Common myeloid progenitor, CD34-positive (primary cell): ENCODE data around the gene PPM1H.
"Not testable (repeated sequence)": the region's sequence is repeated elsewhere in the genome, so short reads cannot be mapped to it uniquely, and the experiment has no call there.

Source experiments
- CTCF ChIA-PET: fragments of 350-600 bp; sonication (Branson Sonifier 250); formaldehyde crosslinking; loops from one replicate; lab custom pipeline; 2021; ENCODE audit warnings: antibody characterized with exemption; lab: Charles Lee
- POLR2A ChIA-PET: fragments of 350-600 bp; sonication (Branson Sonifier 250); formaldehyde crosslinking; loops from one replicate; lab custom pipeline; 2021; ENCODE audit warnings: antibody characterized with exemption; lab: Charles Lee
- DNase-seq, 3 donors: peaks; one replicate each; pipeline versions ENCODE4 v3.0.0 to v3.0.0-alpha.2; 2013
- H3K27ac ChIP-seq, 2 experiments: 1 replicate in 1 of 2; 2 replicates in 1 of 2; pipeline ENCODE4 v1.7.0; 2013; ENCODE audit warnings: inconsistent platforms in 2 of 2, low read length in 2 of 2, mild to moderate bottlenecking in 2 of 2, low read depth in 1 of 2, moderate library complexity in 1 of 2; ENCODE audit not compliant: severe bottlenecking in 2 of 2, insufficient read depth in 1 of 2, poor library complexity in 1 of 2
- H3K27me3 ChIP-seq, 5 experiments: replicated peaks in 2 of 5; 1 replicate in 3 of 5; 2 replicates in 2 of 5; pipeline versions ENCODE4 v1.6.1 to v1.7.0; 2013; ENCODE audit warnings: low read length in 4 of 5, mild to moderate bottlenecking in 2 of 5, moderate library complexity in 2 of 5, inconsistent platforms in 1 of 5; ENCODE audit not compliant: insufficient read depth in 5 of 5, control insufficient read depth in 4 of 5
- H3K36me3 ChIP-seq, 4 experiments: 1 replicate in 2 of 4; 2 replicates in 2 of 4; pipeline versions ENCODE4 v1.6.1 to v1.7.0; 2013; ENCODE audit warnings: low read length in 3 of 4, control low read depth in 1 of 4, mild to moderate bottlenecking in 1 of 4; ENCODE audit not compliant: control insufficient read depth in 4 of 4, insufficient read depth in 4 of 4
- H3K4me1 ChIP-seq, 4 experiments: 1 replicate in 3 of 4; 2 replicates in 1 of 4; pipeline versions ENCODE4 v1.6.1 to v1.7.1; 2013; ENCODE audit warnings: low read length in 3 of 4, mild to moderate bottlenecking in 3 of 4, control low read depth in 1 of 4, inconsistent platforms in 1 of 4, moderate library complexity in 1 of 4; ENCODE audit not compliant: control insufficient read depth in 4 of 4, insufficient read depth in 4 of 4; ENCODE audit errors: control extremely low read depth in 1 of 4
- H3K4me3 ChIP-seq, 7 experiments: 1 replicate in 4 of 7; 2 replicates in 3 of 7; pipeline versions ENCODE4 v1.5.1 to v1.7.0; 2013; ENCODE audit warnings: mild to moderate bottlenecking in 7 of 7, low read length in 6 of 7, moderate library complexity in 6 of 7, inconsistent platforms in 2 of 7, low read depth in 2 of 7, control low read depth in 1 of 7; ENCODE audit not compliant: insufficient read depth in 4 of 7, control insufficient read depth in 1 of 7; ENCODE audit errors: extremely low read depth in 1 of 7
- H3K9me3 ChIP-seq, 5 experiments: 1 replicate in 4 of 5; 2 replicates in 1 of 5; pipeline versions ENCODE4 v1.6.1 to v1.7.1; 2013; ENCODE audit warnings: low read length in 4 of 5, mild to moderate bottlenecking in 2 of 5, inconsistent platforms in 1 of 5, low read depth in 1 of 5, moderate library complexity in 1 of 5; ENCODE audit not compliant: control insufficient read depth in 4 of 5, insufficient read depth in 2 of 5; ENCODE audit errors: control extremely low read depth in 1 of 5
- WGBS: methylation state at CpG from one replicate; pipeline ENCODE4 v1.1.5; 2013; ENCODE audit not compliant: insufficient coverage; 5-methylcytosine and 5-hydroxymethylcytosine counted together

Gene PPM1H

DNA sequence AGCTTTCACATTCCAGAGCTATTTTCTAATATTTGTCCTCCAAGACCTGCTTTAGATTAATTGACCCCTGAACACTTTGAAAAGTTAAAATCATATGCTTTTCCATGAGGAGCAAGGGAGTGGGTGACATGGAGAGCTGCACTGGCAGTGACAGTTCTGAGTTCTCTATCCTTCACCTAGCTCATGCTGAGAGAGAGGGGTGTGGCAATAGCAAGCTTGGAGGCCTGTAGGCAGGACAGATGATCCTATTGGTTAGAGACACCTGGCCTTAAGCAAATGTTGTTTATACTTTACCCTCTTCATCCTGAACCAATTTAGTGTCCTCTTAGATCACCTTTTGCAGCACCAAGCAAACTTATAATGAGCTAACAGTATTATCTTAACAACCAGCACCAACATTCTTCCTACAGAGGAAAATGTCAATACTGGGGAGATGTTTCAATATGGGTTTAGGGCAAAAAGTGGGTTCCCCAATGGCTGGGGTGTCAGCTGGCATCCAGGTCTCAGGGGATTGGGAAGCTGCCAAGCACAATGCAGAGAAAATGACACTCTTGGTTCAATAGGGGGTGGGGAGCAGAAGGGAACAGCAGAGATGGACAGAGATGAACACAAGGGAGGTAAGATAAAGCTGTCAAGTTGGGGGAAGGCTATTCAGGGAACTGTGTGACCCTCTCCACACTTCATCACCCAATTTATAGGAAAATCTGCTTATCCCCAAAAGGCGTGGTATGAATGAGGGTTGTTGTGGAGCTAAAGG, 37.0 kb upstream of the PPM1H start:
- ChIA-PET CTCF (interaction anchor here (1.2 to 2.2 kb wide), 5 partner anchors 9 to 36 kb away, joined by 3 to 7 read pairs (median 4); no protein-coding TSS in a partner anchor), POLR2A (interaction anchor here (0.6 kb wide), 1 partner anchor 1136 kb away, joined by 4 read pairs; no protein-coding TSS in a partner anchor)
- H3K4me3 ChIP-seq: no peak overlapping the region
- no peak for DNase-seq
- H3K4me1 ChIP-seq: no peaks in the 10 kb centered on the region
- H3K27ac ChIP-seq: no peak overlapping the region
- WGBS: 80% methylated on average over 1 of the region's 1 CpG
- peaks cover 0 to 2% (median 0%) of the 10 kb centered on the region in 5 experiments for H3K9me3 ChIP-seq
- no peaks in the 10 kb centered on the region for H3K27me3 ChIP-seq
- H3K36me3 ChIP-seq: no peaks in the 10 kb centered on the region

GRCh38 chr12:62969695-62970094, 34.7 kb upstream of the PPM1H start:
- Histone ChIP-seq H3K9me3 (peaks cover 0 to 2% (median 0%) of the 10 kb centered on the region in 5 experiments), H3K4me1 (no peaks in the 10 kb centered on the region), H3K4me3 (no peak overlapping the region), H3K36me3 (no peaks in the 10 kb centered on the region), H3K27ac (no peak overlapping the region), H3K27me3 (no peaks in the 10 kb centered on the region)
- 98% methylated on average over 7 of the region's 7 CpGs for WGBS
- POLR2A ChIA-PET: no interaction called here
- CTCF ChIA-PET: no interaction called here
- DNase-seq: no peak

DNA sequence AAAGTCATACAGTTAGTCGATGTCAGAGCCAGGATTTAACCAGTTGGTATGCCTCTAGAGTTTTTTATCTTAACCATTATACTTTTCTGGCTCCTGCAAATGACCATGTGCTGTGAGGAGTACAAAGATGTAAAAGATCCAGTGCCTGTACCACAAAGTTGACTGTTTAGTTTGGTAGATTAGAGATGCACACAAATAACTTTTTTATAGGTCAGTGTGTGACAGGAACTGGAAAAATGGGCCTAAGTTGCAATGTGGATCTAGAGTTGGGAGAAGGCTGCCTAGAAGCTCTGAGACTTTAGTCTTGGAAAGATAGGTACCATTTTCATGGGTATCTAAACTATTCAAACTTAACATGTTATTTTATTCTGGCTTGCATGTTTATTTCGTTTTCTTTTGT, 32.8 kb upstream of the PPM1H start:
- H3K4me3 ChIP-seq: no peak overlapping the region
- no peak overlapping the region for H3K27ac ChIP-seq
- no peaks in the 10 kb centered on the region for H3K9me3 ChIP-seq
- ChIA-PET POLR2A (no interaction called here), CTCF (no interaction called here)
- no peaks in the 10 kb centered on the region for H3K27me3 ChIP-seq
- no peaks in the 10 kb centered on the region for H3K4me1 ChIP-seq
- H3K36me3 ChIP-seq: no peaks in the 10 kb centered on the region
- no peak for DNase-seq
- no CpG with 5 or more reads among the region's 2 CpGs for WGBS

DNA sequence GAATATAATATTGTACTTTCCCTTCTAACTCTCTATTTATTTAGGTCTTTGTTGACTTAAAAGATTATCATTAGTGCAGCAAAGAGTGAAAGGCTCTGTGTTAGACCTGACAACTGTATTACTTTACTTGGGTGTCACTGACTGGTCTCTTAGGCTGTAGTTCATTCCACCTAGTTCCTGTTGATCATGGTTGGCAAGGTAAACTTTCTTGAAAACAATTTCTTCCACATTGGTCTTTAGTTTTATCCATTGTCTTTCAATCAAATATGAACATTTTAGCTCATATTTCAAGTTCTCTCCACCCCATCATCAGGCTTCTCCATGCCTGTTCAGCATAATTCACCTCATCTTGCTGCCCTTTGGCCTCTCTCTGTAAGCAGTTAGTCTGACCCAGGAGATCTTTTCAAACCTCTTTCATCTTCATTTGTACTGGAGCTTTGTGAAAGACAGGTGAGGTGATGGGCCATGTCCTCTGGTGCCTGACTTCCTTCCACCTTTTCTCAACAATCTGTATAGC, 32.1 kb upstream of the PPM1H start:
- Histone ChIP-seq H3K27me3 (no peaks in the 10 kb centered on the region), H3K4me1 (no peaks in the 10 kb centered on the region), H3K9me3 (no peaks in the 10 kb centered on the region), H3K27ac (no peak overlapping the region), H3K36me3 (no peaks in the 10 kb centered on the region), H3K4me3 (no peak overlapping the region)
- DNase-seq: no peak
- POLR2A ChIA-PET: no interaction called here
- CTCF ChIA-PET: no interaction called here

GRCh38 chr12:62966446-62966989, 31.6 kb upstream of the PPM1H start:
- H3K27ac ChIP-seq, H3K36me3 ChIP-seq, POLR2A ChIA-PET, H3K4me3 ChIP-seq, H3K4me1 ChIP-seq, CTCF ChIA-PET, H3K9me3 ChIP-seq, H3K27me3 ChIP-seq, DNase-seq: not testable (repeated sequence)
- 97% methylated on average over 7 of the region's 8 CpGs for WGBS

- H3K36me3 ChIP-seq, H3K4me3 ChIP-seq, DNase-seq, POLR2A ChIA-PET, H3K27ac ChIP-seq, H3K4me1 ChIP-seq, H3K9me3 ChIP-seq, H3K27me3 ChIP-seq: not testable (repeated sequence)
- 97% methylated on average over 3 of the region's 4 CpGs for WGBS
- CTCF ChIA-PET: interaction anchor here (1.5 kb wide), 1 partner anchor 18 kb away, joined by 4 read pairs; no protein-coding TSS in a partner anchor
Observed at GRCh38 chr12:62965700-62966099, 30.8 kb upstream of the PPM1H start.

- POLR2A ChIA-PET, DNase-seq, H3K4me3 ChIP-seq, H3K4me1 ChIP-seq, H3K9me3 ChIP-seq, H3K36me3 ChIP-seq, H3K27me3 ChIP-seq, H3K27ac ChIP-seq: not testable (repeated sequence)
- CTCF ChIA-PET: interaction anchor here (1.5 kb wide), 1 partner anchor 18 kb away, joined by 4 read pairs; no protein-coding TSS in a partner anchor
- 98% methylated on average over 11 of the region's 11 CpGs for WGBS
Observed at GRCh38 chr12:62965242-62965641, 30.3 kb upstream of the PPM1H start.
